HS-27A (cell line): ENCODE results near the gene TMEM26.

Experiments used
- DNase-seq: peaks from one replicate; pipeline ENCODE4 v3.0.0-alpha.2; 2012; ENCODE audit warnings: low read depth, missing footprints

The TMEM26 gene

DNA sequence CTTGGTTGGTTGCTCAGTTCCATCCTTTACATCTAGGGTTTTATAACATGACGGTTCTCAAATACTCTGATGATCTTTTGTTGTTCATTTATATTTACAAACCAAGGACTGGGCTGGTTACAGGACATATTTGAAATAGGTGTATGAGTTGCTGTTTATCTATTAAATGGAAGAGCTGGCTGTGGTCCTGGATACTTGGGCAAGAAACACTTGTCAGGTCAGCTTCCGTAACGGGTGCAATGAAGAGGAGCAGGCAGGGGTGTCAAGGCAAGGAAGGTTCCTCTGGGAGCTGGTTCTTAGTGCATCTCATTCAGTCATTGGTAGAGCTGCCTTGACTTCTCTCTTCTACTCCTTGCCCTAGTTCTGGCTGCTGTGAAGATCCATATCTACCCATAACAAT, 4.8 kb upstream of the TMEM26 start:
- no peak for DNase-seq

DNA sequence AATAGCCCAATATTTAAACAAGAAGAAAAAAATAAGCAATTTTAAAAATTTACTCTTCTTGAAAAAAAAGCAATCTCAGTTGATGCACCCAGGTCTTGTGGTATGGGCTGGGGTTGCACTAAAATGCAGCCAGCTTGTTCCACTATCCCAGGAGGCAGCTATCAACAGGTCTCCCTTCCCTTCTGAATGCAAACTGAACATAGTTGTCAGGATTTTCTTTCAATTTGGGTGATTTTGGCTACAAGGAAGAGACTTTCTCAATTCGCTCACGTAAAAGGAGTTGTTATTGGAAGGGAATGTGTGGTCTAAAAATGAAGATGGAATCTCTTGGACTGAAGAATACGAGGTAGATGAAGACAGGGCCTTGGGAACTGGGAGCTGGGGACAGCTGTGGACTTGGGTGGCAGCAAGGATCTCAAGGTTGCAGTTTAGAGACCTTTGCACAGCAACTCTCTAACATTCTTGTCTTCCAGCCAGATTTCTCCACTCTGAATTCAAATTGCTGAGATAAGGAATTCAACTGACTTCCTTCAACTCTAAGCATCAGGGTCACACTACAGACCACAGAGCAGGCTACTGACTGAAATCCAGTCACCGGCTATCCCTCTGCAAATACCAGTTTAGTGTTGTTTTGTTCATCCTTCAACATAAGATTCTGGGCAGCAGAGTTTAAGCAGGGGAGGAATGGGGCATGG, 3.1 kb upstream of the TMEM26 start:
- DNase-seq, result no peak

DNA sequence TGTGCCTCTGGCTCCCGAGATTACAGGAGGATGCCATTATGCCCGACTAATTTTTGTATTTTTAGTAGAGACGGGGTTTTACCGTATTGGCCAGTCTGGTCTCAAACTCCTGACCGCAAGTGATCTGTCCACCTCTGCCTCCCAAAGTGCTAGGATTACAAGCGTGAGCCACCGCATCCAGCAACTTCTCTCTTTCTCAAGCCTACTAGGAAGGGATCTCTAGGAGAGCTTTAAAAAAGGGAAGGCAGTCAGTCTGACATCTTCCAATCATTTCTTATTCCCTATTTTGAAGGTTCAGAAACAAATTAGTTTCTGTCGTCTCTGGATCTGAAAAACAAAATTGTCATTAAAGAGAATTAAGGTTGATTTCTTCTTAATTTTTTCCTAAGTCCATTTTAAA, 2.5 kb upstream of the TMEM26 start:
- DNase-seq, result no peak

DNA sequence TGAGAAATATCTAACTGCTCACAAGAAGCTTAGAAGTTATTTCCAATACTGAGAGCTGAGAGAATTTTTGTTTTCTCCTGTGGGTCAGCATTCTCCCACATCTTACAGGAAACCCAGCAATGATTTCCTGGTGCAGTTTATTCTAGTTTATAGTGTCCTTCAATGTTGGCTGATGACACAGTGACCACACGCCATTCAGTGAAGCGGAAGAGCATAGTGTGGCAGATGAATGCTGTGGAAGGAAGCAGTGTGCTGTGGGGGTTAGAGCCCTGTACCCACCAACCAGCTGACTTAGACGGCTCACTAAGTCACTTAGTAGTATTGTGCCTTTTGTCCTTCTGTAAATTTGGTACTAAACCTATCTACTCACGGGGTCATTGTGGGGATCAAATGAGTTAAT, 1.4 kb upstream of the TMEM26 start:
- no peak for DNase-seq

DNA sequence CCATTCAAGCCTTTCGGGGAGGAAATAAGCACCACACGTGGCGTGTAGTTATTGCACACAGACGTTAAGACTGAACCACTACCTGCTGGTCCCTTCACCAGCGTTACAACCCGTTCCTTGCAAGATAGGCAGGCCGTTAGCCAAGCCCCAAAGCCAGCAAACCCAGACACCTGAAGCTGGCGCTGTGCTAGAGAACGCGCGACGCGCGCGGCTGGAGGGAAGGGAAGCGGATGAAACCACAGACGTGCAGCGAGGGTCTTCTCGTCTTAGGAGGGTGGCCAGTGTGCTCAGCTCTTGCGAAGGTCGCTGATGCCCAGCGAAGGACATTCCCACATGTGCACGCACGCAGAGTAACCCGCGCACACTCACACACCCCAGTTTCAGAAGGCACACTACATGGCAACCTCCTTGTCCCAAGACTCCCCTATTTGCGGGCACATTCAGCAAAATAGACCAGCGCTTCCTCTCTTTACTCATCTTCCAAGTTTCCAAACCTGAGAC, 980 bp downstream of the TMEM26 start:
- DNase-seq, result no peak

DNA sequence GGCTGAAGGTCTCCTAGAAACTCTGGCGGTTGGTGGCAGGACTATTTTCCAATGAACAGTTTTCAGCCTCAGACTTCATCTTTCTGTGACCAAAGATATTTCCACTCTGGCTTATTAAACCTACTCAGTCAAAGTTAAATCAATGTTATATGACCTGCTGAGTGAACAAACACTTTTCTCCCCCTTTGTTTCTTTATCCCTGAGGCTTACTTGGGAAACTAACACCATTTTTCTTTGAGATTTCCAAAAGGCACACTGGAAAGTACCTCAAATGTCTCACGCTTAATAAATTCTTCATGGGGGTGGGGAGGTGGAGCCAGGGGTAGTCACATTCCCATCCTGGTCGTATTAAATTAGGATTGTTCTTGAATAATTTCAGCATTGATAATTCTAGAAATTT, 1.8 kb downstream of the TMEM26 start:
- no peak for DNase-seq

DNA sequence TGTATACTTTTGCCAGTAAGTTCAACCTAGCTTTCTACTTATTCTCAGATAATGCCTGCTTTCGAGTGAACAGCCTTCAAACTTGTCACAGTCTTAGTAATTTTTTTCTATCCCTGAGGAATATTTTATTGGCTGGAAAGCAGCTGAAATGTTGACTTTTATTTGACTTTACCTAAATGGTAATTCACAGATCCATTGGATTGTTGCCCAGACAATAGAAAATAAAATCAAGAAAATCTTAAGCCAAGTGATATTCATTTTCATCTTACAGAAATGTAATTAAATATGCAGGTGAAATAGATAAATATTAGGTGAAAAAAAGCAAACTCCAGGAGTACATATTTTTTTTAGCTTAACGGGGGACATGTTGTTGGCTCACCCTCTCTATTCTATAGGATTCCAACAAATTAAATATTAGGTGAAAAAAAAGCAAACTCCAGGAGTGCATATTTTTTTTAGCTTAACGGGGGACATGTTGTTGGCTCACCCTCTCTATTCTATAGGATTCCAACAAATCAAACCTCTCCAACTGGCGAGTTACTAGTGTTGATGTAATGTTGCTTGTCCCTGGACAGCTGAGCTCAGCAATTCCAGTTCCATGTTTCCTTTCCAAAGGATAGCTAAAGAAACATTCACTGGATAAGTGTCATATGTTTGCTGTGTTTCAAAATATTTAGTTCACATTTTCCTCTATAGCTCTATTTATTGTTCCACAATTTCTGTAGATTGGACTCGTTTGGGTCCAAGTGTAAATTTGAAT, 4.2 kb downstream of the TMEM26 start:
- DNase-seq, result no peak

DNA sequence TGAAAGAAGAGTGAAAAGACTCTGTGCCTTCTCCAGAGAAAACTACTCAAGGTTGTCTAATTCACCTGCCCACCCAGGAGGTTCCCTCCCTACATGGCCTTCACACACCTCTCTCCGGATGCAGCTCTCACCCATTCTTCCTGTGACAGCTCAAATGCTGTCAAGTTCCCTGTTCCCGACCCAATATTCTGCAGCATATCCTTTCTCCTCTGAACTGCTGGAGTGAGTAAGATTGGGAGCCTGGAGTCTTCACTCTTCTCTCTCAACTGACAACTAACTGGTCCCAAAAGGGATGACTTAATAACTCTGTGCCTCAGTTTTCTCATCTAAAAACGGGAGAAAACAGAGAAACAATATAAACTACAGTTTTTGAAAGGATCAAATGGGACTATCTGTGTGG, 5.1 kb downstream of the TMEM26 start:
- DNase-seq, result no peak

DNA sequence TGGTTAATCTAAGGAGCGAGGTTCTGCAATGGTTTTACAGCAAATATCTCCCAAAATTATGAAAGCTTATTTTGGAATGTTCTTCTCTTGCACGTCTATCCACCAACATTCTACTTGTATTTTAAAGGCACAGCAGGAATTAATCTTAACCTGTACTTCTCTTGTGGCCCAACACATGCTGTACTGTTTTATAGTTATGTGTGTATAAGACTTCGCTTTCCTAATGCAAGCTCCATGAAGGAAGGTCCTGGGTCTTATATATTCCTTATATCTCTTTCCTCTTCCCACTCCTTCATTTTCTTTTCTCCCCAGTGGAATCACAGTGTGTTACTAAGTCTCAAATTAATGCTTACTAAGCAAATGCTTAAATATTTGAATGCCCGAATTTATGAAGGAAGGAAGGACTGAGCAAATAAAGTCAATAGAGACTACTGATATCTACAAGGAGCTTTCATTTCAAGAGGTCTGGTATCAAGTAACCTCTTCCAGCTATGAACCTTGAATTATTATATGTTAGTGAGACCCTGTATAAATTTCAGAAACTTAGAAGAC, 14.0 kb downstream of the TMEM26 start:
- no peak for DNase-seq

DNA sequence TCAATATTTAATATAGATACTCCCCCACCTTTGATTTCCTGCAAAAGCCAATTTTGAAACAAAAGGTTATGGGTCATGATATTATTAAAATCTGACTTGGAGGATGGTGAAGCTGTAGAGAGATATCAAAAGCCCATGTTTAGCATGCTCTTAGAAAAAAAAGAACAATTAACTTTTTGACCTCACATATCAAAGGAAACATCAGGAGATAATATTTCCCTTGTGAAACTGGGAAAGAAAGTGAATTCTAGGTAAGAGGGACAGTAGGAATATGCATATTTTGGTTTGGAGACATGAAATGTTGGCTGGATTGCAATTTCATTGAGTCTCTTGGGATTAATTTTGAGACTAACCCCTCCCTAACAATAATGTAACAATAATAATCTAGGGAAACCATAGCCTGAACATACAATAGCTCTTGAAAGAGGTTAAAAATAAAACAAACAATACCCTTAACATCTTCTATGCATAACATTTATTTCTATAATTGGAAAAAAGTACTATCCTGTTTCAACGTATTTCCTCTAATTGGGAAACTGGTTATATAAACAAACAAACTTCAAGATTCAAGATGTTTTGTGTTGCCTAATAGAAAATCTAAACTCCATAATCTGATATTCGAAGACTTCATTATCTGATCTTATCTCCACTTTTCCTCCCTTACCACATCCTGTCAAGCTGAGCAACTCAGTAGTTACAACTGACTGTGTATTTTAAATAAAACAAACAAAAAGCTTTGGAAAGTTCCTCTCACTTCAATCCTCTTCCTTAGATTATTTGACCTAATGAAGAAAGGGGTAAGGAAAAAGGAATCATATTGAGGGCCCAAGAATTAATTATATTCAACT, 14.8 kb downstream of the TMEM26 start:
- DNase-seq, result no peak

DNA sequence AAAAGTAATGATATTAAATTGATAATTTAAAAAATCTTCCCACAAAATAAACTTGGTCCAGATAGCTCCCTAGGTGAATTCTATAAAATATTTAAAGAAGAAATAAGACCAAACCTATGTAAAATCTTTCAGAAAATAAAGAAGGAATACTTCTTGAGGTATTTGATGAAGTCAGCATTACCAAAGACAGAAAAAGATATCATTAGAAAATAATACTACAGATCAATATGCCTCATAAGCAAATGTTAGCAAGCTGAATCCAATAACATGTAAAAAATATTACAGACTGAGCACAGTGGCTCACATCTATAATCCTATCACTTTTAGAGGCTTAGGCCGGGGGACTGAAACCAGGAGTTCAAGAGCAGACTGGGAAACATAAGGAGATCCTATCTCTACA, 30.0 kb downstream of the TMEM26 start:
- DNase-seq, result no peak

DNA sequence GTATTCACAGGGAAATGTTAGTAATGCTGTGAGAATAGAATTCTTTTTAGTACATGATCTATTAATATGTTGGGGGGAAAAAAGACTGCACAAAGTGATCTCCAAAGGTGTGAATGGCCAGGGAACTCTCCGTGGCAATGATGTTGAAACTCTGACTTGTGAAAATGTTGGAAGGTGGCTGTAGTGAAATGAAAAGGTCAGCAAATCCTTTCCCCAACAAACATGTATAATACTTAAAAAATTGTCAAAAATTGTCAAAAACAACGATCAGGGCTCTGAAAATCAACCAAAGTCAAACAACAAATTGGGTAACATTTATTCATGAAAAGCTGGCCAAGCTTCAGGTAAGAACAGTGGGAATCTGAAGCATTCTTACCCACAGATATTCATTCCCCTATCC, 35.5 kb downstream of the TMEM26 start:
- no peak for DNase-seq

DNA sequence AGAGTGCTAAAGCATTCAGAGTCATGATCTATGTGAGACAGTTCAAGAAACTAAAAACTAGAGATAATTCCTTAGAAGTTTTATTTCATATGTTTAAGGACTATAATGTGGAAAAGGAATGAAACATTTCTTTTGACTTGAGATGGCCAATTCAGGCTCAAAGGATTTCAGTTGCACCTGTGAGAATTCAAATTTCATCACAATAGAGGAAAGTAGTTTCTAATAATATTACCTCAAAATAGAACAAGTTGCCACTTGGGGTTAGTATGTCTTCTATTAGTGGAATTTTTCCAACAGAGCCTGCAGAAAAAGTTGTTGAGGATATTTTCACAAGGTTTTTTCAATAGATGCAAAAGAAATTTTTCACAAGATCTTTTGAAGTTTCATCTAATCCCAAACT, 37.4 kb downstream of the TMEM26 start:
- no peak for DNase-seq

DNA sequence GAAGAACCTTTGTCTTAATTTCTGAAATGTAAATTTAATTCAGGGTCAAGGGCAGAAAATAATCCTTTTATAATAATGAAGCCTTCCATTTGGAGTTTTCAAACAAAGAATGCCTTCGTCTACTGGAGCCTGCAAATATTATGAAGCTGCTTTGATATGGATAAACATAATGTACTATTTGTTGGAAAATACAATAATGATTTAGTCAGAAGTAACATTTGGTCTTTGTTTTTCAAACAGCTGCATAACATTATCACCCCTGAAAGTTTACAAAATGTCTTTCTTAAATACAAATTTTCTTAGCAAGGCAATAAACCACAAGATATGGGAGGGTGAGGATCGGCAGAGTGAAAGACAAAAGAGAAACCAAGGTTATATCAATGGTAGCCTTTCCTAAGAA, 41.5 kb downstream of the TMEM26 start:
- DNase-seq, result no peak

DNA sequence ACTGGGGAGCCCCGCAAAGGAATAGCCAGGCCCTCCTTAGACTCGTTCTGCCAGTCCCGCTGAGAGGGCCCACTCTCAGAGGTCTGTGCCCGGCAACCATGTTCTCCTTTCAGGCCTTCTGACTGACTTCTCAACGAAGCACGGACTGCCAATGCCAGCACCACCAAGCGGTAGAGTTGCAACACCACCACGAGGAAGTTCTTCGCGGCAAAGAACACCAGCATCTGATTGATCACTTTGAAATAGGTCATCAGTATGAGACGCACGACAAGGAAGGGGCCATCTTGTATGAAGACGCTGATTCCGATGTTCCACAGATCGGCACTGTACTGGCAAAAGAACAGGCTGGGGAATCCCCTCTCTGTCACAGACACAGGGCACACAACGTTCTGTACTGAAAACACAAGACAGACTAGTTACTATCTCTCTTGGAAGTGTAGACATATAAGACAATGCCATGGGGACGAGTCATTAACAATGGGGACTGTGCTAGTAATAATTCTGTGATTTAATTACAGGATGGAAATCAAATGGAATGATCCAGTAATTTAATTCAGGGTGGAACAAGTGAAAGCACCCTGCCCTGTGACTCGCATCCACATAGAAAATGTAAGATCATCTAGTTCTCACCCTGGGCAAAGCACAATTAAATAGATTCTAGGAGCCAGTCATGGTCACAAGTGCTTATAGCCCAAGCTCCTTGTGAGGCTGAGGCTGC, 42.7 kb downstream of the TMEM26 start:
- DNase-seq, result no peak

DNA sequence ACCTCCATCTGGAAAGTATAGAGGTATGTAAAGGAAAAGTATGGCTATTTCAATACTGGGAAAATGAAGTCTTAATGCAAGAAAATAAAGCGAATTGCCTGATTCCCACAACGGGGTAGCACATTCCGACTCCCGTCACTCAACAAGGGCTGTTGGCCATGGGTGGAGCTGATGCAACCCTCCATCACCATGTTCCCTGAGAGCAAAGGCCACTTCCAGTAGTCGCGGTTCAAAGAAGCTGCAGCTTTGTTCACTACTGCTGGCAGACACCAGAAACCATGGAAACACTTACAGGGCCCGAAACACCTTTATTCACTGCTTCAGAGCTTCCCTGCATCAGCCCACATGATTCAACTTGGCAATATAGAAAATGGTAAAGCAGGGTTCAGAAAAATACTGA, 44.0 kb downstream of the TMEM26 start:
- no peak for DNase-seq

DNA sequence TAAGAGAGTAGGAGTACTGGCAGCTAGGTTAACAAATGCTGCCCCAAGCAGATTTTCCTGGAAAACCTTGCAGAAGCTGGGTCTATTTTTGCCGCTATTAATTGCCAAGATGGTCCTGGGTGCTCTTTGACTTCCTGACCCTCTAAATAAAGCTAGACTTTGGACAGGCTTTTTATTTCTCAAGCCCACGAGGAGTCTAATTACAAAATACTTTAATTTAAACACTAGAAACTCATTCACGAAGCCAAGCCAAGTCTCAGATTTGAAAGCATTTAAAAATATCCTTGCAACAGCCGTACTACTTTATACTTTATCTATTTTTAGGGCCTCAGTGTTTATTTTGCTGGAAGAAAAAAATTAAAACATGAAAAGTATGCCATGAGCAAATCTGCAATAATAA, 45.1 kb downstream of the TMEM26 start:
- no peak for DNase-seq

DNA sequence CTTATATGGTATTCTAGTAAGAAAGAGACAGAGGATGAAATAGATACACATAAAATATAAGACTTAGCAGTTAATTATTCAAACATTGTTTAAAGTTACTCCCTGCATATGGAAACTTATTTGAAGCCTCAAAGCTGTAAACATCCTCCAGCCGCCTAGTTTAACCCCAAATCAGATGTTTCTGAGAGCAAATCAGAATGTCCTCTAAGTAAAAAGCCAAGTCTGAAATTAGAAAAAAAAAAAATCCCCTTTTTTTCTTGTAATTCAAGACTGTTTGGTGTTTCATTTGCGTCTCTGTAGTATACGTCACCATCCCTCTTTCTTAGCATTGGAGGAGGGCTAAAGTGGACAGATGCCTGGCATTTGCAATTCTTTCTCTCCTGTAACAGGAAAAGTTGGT, 46.4 kb downstream of the TMEM26 start:
- no peak for DNase-seq

DNA sequence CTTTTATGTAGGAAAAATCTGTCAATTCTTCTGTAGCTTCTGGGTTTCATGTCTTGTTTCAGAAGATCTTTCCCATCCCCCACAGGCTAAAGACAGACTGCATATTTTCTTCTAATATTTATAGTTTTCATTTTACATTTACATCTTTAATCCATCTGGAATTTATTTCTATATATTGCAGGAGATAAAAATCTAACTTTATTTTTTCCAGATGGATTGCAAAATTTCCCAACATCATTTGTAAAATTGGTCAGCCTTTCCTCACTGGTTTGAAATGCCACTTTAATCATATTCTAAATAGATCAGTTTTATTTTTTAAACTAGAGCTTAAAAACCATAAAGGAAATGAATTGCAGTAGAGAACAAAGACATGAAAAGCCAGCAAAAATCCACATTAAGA, 46.9 kb downstream of the TMEM26 start:
- DNase-seq, result no peak

DNA sequence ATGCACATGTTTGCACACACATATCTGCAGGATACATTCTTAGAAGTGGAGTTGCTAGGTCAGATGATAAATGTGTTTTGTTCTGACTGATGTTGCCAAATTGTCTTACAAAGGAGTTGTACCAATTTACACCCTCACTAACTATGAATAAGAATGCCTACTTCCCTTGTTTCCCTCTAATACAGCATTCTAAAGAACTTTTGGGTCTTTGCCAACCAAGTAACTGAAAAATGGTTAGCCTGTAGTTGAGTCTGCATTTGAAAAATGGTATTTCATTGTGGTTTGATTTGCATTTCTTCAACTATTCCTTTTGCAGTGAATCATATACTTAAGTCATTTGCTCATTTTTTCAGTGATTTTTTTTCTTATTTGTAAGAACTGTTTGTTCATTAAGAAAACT, 48.4 kb downstream of the TMEM26 start:
- peak; percentile 17 for DNase-seq

DNA sequence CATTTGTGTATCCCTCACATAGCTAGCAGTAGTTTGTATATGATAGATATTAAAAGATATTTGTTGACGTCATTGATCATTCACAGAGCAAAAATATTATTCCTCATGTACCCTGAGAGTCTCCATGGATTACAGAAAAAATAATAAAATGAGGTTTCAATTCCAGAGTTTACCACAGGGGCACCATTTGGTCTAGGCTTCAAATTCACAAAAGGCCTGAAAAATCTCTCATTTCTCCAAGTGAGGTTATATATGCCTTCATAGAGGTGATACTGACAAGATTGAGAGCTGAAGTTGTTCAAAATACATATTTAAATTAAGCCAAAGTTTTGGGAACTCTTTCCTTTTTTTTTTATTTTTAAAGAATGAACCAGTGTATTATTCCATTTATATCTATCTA, 52.7 kb downstream of the TMEM26 start:
- DNase-seq, result no peak

DNA sequence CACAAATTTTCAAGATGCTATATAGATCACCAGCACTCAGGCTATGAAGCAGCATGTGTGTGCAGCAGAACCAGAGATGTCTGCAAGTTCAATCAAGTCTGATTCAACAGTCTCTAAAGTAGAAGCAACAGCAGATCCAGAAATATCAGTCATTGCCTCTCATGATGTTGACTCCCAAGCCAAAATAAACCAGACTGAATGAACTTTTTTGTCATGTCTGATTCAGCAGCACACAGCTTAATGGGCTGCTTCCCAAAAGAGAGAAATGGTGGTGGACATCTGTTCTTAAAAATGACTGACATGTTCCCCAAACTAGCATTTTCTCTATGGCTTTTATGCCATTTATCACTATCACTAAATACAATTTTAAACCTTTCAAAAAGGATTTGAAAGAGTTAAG, 53.8 kb downstream of the TMEM26 start:
- no peak for DNase-seq
